Heart right ventricle (tissue), 16 donors: ENCODE measurements around the gene SCUBE1. TPM values are rescaled to one million over a fixed set of nuclear protein-coding genes. Genes with fewer than 3 reads are reported as not detected.

Experiments
- ATAC-seq, 8 donors: fragments of 200-7000 bp; cut with Tn5 transposase; one replicate each; pipeline ENCODE4 v1.9.1; 2020; ENCODE audit warnings: mild to moderate bottlenecking in 8 of 8, moderate library complexity in 8 of 8, moderate number of reproducible peaks in 1 of 8
- DNase-seq, 2 donors: peaks; one replicate each; pipeline ENCODE4 v3.0.0-alpha.2; 2020
- H3K27ac ChIP-seq, 10 donors: fragments of 200-600 bp; sonication (generic) in 2 of 10; one replicate each; pipeline versions ENCODE4 v1.5.0 to v1.8.0; 2020 to 2022; ENCODE audit warnings: mild to moderate bottlenecking in 3 of 10
- H3K27me3 ChIP-seq, 7 donors: fragments of 200-600 bp; one replicate each; pipeline ENCODE4 v1.8.0; 2021 to 2022; ENCODE audit warnings: mild to moderate bottlenecking in 2 of 7
- H3K36me3 ChIP-seq, 9 donors: fragments of 200-600 bp; sonication (generic) in 1 of 9; one replicate each; pipeline versions ENCODE4 v1.5.0 to v1.8.0; 2020 to 2022; ENCODE audit warnings: mild to moderate bottlenecking in 2 of 9
- H3K4me1 ChIP-seq, 9 donors: fragments of 200-600 bp; sonication (generic) in 1 of 9; one replicate each; pipeline versions ENCODE4 v1.5.0 to v1.8.0; 2020 to 2022; ENCODE audit warnings: mild to moderate bottlenecking in 4 of 9
- H3K4me3 ChIP-seq, 10 donors: fragments of 200-600 bp; sonication (generic) in 2 of 10; one replicate each; pipeline versions ENCODE4 v1.5.0 to v1.8.0; 2020 to 2022; ENCODE audit warnings: mild to moderate bottlenecking in 7 of 10, moderate library complexity in 2 of 10
- H3K9me3 ChIP-seq, 11 donors: fragments of 200-600 bp in 10 of 11; sonication (generic) in 2 of 11; one replicate each; pipeline versions ENCODE4 v1.5.0 to v1.8.0; 2013 to 2022; ENCODE audit warnings: mild to moderate bottlenecking in 2 of 11, control low read depth in 1 of 11, moderate library complexity in 1 of 11
- WGBS, 2 donors: extraction: QIAGEN DNeasy Blood & Tissue Kit; methylation state at CpG; one replicate each; pipeline ENCODE4 v1.1.7; 2013; ENCODE audit warnings: inconsistent platforms in 1 of 2; 5-methylcytosine and 5-hydroxymethylcytosine counted together
- intact Hi-C, 10 donors: fragments of 100-400 bp; cut with DNase I; formaldehyde crosslinking; loops; one replicate each; pipeline versions ENCODE4 v1.11.1 to v1.14.2; 2022
- polyA plus RNA-seq, 2 donors: library from polyadenylated mRNA; stranded (reverse); fragments of 200-250 nt; gene quantifications; one replicate each; pipeline ENCODE4 v1.2.3, GENCODE V29; 2013
- total RNA-seq, 10 donors: library from RNA; stranded (reverse); fragmentation: NEBNext Ultra II Directional in 3 of 10; extraction: Animal tissue kit (Norgen Biotek cat#: 25700) in 3 of 10; gene quantifications; one replicate each; pipeline versions ENCODE4 v1.2.1 to v1.2.4, GENCODE V29; 2021 to 2023
- TF ChIP-seq, protein P1 (sequence below), 9 donors: fragments of 200-600 bp; sonication (generic) in 2 of 9; IDR thresholded peaks; one replicate each; pipeline versions ENCODE4 v1.5.0 to v1.8.0; 2021 to 2022; ENCODE audit warnings: antibody characterized with exemption in 9 of 9, mild to moderate bottlenecking in 5 of 9, moderate library complexity in 1 of 9
- donor health status: Arrhythmogenic right ventricular cardiomyopathy.
- donor health status: ischemic (EF 13 %, LVEDD 7.1; RV severe dilation, severe dysfunction).
- donor health status: healthy with polysubstance abuse.
- donor health status: DM: no; HTN: yes; CAD: no.
- donor health status: DM: no; HTN: no; CAD: no.
- donor health status: ischemic (EF 25% LVEDD 6.9; RV normal size, moderate dysfunction).
- donor health status: ischemic (EF 25% LVEDD 5.7; RV mildly dilated, moderate dysfunction).
- donor health status: healthy.
- donor health status: DM: yes; HTN: yes; CAD: no.
- donor health status: Ischemic cardiomyopathy.
- donor health status: ischemic (EF 35%, LVEDD 5.7; RV mildly dilated, moderate dysfunction).
- donor health status: nonischemic (EF 11% LVEDD 7.7; RV severe dilation, severe dysfunction).
- donor health status: DM: yes; HTN: yes; CAD: no.
- donor health status: PGD.
- donor health status: ischemic (EF 29% LVEDD 5.4; RV normal size, mild dysfunction).
- donor health status: nonischemic (EF 23%, LVEDD 6.1; RV moderate dilation, normal function).

SCUBE1 gene
- total and polyA plus RNA-seq, 12 donors, result 0.01 to 0.60 (median 0.13) TPM; not detected in 1

DNA sequence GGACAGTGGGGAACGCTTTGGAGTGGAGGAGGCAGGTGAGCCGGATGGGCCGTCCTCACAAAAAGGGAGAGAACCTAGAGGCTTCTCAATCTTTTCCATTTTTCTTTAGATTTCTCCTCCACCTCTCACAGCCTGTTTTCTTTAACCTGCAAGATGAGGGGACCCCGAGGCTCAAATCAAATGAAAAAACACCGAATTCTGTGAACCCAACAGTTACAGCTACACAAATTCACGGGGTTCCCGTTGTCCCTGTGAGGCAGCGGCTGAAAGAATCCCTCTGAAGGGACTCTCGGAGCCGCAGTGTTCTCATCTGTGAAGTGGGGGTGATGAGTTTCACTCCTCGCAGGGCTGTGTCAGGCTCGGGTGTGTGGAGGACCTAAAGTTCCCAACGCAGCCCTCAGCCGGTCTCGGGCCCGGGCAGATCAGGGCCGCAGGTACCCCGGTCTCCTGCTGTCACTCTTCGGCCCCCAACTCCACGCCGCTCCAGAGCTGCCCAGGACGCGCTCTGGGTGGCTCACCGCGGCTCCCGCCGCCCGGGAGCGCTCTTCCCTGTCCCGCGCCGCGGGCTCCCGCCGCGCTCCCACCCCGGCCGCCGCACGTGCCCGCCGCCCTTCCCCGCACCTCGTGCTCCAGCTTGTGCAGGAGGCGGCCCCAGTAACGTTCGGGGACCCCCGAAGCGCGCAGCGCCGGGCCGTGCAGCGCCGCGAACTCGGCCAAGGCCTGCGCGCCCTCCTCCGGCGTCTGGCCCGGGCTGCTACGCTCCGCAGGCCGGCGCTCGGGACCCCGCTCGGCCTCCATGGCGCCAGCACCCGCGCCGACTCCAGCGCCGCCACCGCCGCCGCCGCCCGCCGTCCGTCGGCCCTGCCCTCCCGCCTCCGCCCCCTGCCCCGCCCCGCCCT is 156.7 kb downstream of the SCUBE1 start, which contains the start of gene TTLL12:
TSS of gene TTLL12 (minus strand) at position 863 of the 899 bp plus-strand sequence. CDS start at position 798, 65 bp downstream.
- Histone ChIP-seq H3K36me3 (peaks cover 0 to 4% (median 0%) of the 10 kb centered on the region in 9 donors), H3K4me1 (peaks cover 2 to 34% (median 18%) of the 10 kb centered on the region in 9 donors), H3K9me3 (no peaks in the 10 kb centered on the region), H3K4me3 (peak within 1 kb of the TSS; percentile 58 to 88 (median 71)), H3K27ac (peak within 1 kb of the TSS; percentile 70 to 97 (median 90)), H3K27me3 (no peaks in the 10 kb centered on the region)
- intact Hi-C loops, result loop anchor here in 1 of 10 donors (5.0 kb wide), 1 partner anchor 36 kb away; no protein-coding TSS in a partner anchor
- 0 to 2% methylated on average over 41 to 81 of the region's 87 CpGs for WGBS, 2 donors
- peak; percentile 50 to 72 for DNase-seq
- TF ChIP-seq, protein P1, sequence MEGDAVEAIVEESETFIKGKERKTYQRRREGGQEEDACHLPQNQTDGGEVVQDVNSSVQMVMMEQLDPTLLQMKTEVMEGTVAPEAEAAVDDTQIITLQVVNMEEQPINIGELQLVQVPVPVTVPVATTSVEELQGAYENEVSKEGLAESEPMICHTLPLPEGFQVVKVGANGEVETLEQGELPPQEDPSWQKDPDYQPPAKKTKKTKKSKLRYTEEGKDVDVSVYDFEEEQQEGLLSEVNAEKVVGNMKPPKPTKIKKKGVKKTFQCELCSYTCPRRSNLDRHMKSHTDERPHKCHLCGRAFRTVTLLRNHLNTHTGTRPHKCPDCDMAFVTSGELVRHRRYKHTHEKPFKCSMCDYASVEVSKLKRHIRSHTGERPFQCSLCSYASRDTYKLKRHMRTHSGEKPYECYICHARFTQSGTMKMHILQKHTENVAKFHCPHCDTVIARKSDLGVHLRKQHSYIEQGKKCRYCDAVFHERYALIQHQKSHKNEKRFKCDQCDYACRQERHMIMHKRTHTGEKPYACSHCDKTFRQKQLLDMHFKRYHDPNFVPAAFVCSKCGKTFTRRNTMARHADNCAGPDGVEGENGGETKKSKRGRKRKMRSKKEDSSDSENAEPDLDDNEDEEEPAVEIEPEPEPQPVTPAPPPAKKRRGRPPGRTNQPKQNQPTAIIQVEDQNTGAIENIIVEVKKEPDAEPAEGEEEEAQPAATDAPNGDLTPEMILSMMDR (IDR thresholded peaks at IDR 0.05), result peak in 2 of 9 donors; percentile 13 to 14
- peak; percentile 15 to 61 (median 34) for ATAC-seq

- Histone ChIP-seq H3K36me3 (peaks cover 0 to 5% (median 0%) of the 10 kb centered on the region in 9 donors), H3K27ac (peak overlapping the region in 2 of 10 donors; percentile 69 to 89), H3K27me3 (no peaks in the 10 kb centered on the region), H3K4me3 (peak overlapping the region; percentile 58 to 88 (median 71)), H3K9me3 (no peaks in the 10 kb centered on the region), H3K4me1 (peaks cover 2 to 34% (median 18%) of the 10 kb centered on the region in 9 donors)
- ATAC-seq (peak in 6 of 8 donors; percentile 6 to 47 (median 14)), DNase-seq (peak; percentile 35 to 62)
- TF ChIP-seq, protein P1 (IDR thresholded peaks at IDR 0.05), result no peak
- WGBS, 2 donors, result 13 to 16% methylated on average over 12 of the region's 12 CpGs
- intact Hi-C loops, result loop anchor here in 1 of 10 donors (5.0 kb wide), 1 partner anchor 36 kb away; no protein-coding TSS in a partner anchor
Measured at GRCh38 chr22:43185860-43186261, 157.3 kb downstream of the SCUBE1 start.

GRCh38 chr22:43183496-43184277 is 159.5 kb downstream of the SCUBE1 start:
- intact Hi-C loops, result no loop called here
- peaks cover 2 to 34% (median 18%) of the 10 kb centered on the region in 9 donors for H3K4me1 ChIP-seq
- H3K36me3 ChIP-seq, result peaks cover 0 to 24% (median 10%) of the 10 kb centered on the region in 9 donors
- H3K27ac ChIP-seq, result no peak overlapping the region
- no peak for DNase-seq
- TF ChIP-seq, protein P1 (IDR thresholded peaks at IDR 0.05), result no peak
- ATAC-seq, result no peak
- H3K27me3 ChIP-seq, result no peaks in the 10 kb centered on the region
- WGBS, 2 donors, result 81 to 82% methylated on average over 12 of the region's 12 CpGs
- no peaks in the 10 kb centered on the region for H3K9me3 ChIP-seq
- H3K4me3 ChIP-seq, result no peak overlapping the region

GRCh38 chr22:43182726-43183125 is 160.4 kb downstream of the SCUBE1 start:
- Histone ChIP-seq H3K4me1 (peaks cover 2 to 27% (median 15%) of the 10 kb centered on the region in 9 donors), H3K9me3 (no peaks in the 10 kb centered on the region), H3K36me3 (peaks cover 0 to 28% (median 11%) of the 10 kb centered on the region in 9 donors), H3K27ac (no peak overlapping the region), H3K4me3 (no peak overlapping the region), H3K27me3 (no peaks in the 10 kb centered on the region)
- TF ChIP-seq, protein P1 (IDR thresholded peaks at IDR 0.05), result no peak
- WGBS, 2 donors, result 95 to 97% methylated on average over 17 of the region's 17 CpGs
- DNase-seq (no peak), ATAC-seq (no peak)
- intact Hi-C loops, result no loop called here
